NT2/D1 (cell line): Measurements from ENCODE around the gene SLC6A19.

Experiments used
- YY1 ChIP-seq: IDR thresholded peaks from 2 replicates; pipeline ENCODE4 v1.6.1; 2011; ENCODE audit not compliant: insufficient read length, insufficient read depth
- ZNF274 ChIP-seq: IDR thresholded peaks from 2 replicates; pipeline ENCODE4 v1.6.1; 2011; ENCODE audit warnings: mild to moderate bottlenecking, low read depth, low read length

DNA sequence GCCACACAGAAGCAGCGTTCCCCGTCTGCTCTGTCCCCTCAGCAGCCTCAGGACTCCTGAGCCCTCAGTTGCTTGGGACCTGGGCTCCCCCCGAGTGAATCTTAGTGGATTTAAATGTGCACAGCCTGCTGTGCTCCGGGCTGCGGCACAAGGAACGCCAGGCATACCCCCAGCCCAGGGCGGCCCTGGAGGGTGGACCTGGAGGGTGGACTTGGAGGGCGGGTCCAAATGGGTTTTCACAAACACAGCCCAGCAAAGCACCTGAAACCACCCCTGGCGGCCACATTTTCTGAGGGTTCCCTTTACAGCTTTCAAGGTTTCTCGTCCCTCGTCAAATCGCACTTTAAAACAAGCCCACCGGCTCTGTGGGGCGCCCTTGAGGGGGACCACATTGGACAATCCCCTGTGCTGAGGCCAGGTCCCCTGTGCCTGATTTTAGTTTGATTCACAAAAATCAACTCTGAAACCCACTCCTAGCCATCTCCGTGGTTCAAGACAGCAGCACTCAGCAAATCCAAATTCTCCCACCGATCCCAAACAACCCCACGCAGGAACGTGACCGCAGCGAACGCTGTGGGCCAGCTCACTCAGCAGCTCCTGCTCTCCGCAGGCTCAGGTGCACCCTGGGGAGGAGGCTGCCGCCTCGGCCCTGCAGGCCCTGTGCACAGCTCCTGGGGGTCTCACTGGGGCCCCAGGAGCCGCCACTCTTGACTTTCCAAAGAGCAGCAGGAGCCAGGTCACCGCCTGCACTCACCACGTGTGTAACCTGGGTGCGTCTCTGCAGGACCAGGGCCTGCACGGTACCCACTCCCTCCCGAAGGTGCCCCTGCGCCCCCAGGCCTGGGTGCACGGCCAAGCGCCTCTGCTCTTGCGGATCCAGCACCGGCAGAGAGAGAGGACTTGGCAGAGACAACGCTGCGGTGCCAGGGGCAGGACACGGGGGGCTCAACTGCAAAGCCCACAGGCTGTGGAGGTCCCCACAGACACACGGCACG is 64.4 kb downstream of the SLC6A19 start:
- TF ChIP-seq ZNF274 (no peak), YY1 (no peak)
